C4-2B (cell line): ENCODE results near the gene PIPOX.

Experiments used
- H3K27ac ChIP-seq: fragments of 450-650 bp; 2 replicates; pipeline ENCODE4 v1.5.1; 2017
- CTCF ChIP-seq: fragments of 450-650 bp; conservative IDR thresholded peaks from 2 replicates; pipeline ENCODE4 v1.5.1; 2017; ENCODE audit warnings: mild to moderate bottlenecking
- ZFX ChIP-seq: fragments of 450-650 bp; IDR thresholded peaks from 2 replicates; pipeline ENCODE4 v1.6.1; 2017

Gene PIPOX

GRCh38 chr17:29021226-29021625 is 21.7 kb upstream of the PIPOX start:
- no peak overlapping the region for H3K27ac ChIP-seq
- no peak for TF ChIP-seq CTCF
- TF ChIP-seq ZFX: no peak

- TF ChIP-seq CTCF (no peak), ZFX (no peak)
- H3K27ac ChIP-seq: no peak overlapping the region
These were observed 20.9 kb upstream of the PIPOX start for GRCh38 chr17:29022074-29022473.

GRCh38 chr17:29024316-29024952 is 18.5 kb upstream of the PIPOX start:
- H3K27ac ChIP-seq: no peak overlapping the region
- TF ChIP-seq ZFX: no peak
- TF ChIP-seq CTCF: no peak

GRCh38 chr17:29031488-29031887 is 11.5 kb upstream of the PIPOX start:
- TF ChIP-seq CTCF (no peak), ZFX (no peak)
- H3K27ac ChIP-seq: no peak overlapping the region

- TF ChIP-seq ZFX (no peak), CTCF (no peak)
- no peak overlapping the region for H3K27ac ChIP-seq
These were observed 10.7 kb upstream of the PIPOX start for GRCh38 chr17:29032013-29032856.

- TF ChIP-seq CTCF (no peak), ZFX (no peak)
- H3K27ac ChIP-seq: no peak overlapping the region
These were observed 10.1 kb upstream of the PIPOX start for GRCh38 chr17:29032857-29033197.

GRCh38 chr17:29034510-29034909 is 8.4 kb upstream of the PIPOX start:
- TF ChIP-seq ZFX: no peak
- no peak for TF ChIP-seq CTCF
- H3K27ac ChIP-seq: no peak overlapping the region
